ENCODE measurements around the gene NUP133. TPM values are rescaled to one million over a fixed set of nuclear protein-coding genes. Genes with fewer than 3 reads are reported as not detected.

NUP133 gene
- total and polyA plus RNA-seq, 10 of the 15 experiments (the other 5 are each of a cell fraction or from before 2014, with no cell fraction given): 10.9 to 45.4 (median 29.2) TPM

GRCh38 chr1:229440851-229441537 is 67.1 kb downstream of the NUP133 start (continued):
- TF ChIP-seq CBX3 (IDR thresholded peaks at IDR 0.05; ENCODE audit: borderline replicate concordance, low read depth) (no peak), POLR2A (IDR thresholded peaks at IDR 0.05; ENCODE audit: low read depth, low read length) (no peak), ETV6 (conservative IDR thresholded peaks at IDR 0.05 in 1 of 2, IDR thresholded peaks at IDR 0.05 in 1 of 2; ENCODE audit: borderline replicate concordance in 1 of 2, low read depth in 1 of 2) (peak in 1 of 2 experiments; percentile 39; a peak in 1 of 4 replicates), RFX5 (IDR thresholded peaks at IDR 0.05; ENCODE audit: low read depth, low read length) (no peak), ZSCAN29 (IDR thresholded peaks at IDR 0.05) (no peak), PBX3 (IDR thresholded peaks at IDR 0.05; ENCODE audit: insufficient replicate concordance, low read depth, low read length) (no peak), MEF2B (IDR thresholded peaks at IDR 0.05; ENCODE audit: partially characterized antibody, poor library complexity, severe bottlenecking) (peak; percentile 84), MEF2A (IDR thresholded peaks at IDR 0.05; ENCODE audit: insufficient read depth, low read depth, low read length) (peak; percentile 80), HDAC6 (IDR thresholded peaks at IDR 0.05; ENCODE audit: unreplicated experiment) (no peak), PAX8 (IDR thresholded peaks at IDR 0.05) (no peak), BACH1 (IDR thresholded peaks at IDR 0.05; ENCODE audit: borderline replicate concordance) (peak; percentile 76; the same call in 1 of the 2 replicates), PAX5 (IDR thresholded peaks at IDR 0.05; ENCODE audit: borderline replicate concordance, low read depth, low read length) (peak; percentile 84), IRF3 (IDR thresholded peaks at IDR 0.05) (no peak), TCF12 (IDR thresholded peaks at IDR 0.05; ENCODE audit: low read depth, low read length) (no peak), EZH2 (IDR thresholded peaks at IDR 0.05; ENCODE audit: borderline replicate concordance, control insufficient read depth, low read depth, low read length) (peak; percentile 80; the same call in 1 of the 2 replicates), SIX5 (IDR thresholded peaks at IDR 0.05; ENCODE audit: low read depth, low read length, severe bottlenecking) (no peak), MLLT1 (IDR thresholded peaks at IDR 0.05) (peak; percentile 77)
- TF ChIP-seq, protein P1, sequence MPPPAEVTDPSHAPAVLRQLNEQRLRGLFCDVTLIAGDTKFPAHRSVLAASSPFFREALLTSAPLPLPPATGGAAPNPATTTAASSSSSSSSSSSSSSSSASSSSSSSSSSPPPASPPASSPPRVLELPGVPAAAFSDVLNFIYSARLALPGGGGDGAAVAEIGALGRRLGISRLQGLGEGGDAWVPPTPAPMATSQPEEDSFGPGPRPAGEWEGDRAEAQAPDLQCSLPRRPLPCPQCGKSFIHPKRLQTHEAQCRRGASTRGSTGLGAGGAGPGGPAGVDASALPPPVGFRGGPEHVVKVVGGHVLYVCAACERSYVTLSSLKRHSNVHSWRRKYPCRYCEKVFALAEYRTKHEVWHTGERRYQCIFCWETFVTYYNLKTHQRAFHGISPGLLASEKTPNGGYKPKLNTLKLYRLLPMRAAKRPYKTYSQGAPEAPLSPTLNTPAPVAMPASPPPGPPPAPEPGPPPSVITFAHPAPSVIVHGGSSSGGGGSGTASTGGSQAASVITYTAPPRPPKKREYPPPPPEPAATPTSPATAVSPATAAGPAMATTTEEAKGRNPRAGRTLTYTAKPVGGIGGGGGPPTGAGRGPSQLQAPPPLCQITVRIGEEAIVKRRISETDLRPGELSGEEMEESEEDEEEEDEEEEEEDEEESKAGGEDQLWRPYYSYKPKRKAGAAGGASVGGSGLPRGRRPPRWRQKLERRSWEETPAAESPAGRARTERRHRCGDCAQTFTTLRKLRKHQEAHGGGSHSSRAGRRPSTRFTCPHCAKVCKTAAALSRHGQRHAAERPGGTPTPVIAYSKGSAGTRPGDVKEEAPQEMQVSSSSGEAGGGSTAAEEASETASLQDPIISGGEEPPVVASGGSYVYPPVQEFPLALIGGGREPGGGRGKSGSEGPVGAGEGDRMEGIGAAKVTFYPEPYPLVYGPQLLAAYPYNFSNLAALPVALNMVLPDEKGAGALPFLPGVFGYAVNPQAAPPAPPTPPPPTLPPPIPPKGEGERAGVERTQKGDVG (CRISPR knock-in tag; IDR thresholded peaks at IDR 0.05): no peak
- TF ChIP-seq, protein P2, sequence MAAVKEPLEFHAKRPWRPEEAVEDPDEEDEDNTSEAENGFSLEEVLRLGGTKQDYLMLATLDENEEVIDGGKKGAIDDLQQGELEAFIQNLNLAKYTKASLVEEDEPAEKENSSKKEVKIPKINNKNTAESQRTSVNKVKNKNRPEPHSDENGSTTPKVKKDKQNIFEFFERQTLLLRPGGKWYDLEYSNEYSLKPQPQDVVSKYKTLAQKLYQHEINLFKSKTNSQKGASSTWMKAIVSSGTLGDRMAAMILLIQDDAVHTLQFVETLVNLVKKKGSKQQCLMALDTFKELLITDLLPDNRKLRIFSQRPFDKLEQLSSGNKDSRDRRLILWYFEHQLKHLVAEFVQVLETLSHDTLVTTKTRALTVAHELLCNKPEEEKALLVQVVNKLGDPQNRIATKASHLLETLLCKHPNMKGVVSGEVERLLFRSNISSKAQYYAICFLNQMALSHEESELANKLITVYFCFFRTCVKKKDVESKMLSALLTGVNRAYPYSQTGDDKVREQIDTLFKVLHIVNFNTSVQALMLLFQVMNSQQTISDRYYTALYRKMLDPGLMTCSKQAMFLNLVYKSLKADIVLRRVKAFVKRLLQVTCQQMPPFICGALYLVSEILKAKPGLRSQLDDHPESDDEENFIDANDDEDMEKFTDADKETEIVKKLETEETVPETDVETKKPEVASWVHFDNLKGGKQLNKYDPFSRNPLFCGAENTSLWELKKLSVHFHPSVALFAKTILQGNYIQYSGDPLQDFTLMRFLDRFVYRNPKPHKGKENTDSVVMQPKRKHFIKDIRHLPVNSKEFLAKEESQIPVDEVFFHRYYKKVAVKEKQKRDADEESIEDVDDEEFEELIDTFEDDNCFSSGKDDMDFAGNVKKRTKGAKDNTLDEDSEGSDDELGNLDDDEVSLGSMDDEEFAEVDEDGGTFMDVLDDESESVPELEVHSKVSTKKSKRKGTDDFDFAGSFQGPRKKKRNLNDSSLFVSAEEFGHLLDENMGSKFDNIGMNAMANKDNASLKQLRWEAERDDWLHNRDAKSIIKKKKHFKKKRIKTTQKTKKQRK (IDR thresholded peaks at IDR 0.05; ENCODE audit: low read depth, low read length): no peak
